GM19395 (cell line): Measurements from ENCODE around the gene TAF4.

Source experiments
- ATAC-seq: cut with Tn5 transposase; IDR thresholded peaks from one replicate; pipeline ENCODE4 v1.9.1; 2021; ENCODE audit warnings: mild to moderate bottlenecking, moderate library complexity; ENCODE audit not compliant: unreplicated experiment

TAF4 gene

DNA sequence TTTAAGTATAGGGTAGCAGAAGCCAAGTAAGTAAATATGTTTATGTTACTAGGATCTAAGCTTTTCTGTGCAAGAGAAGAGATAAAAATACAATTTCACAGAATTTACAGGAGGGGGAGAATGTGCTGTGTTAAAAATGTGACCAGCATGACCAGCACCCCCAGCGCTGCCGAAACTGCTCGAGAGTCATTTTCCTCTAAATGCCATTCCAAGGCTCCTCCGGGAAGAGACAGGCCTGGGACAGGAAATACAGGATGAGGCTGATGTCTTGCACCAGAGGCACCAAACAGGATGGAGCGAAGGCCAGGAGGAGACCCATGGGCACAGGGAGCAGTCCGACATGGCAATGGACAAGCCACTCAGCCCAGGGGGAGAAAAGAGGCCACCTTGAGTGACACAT, 21.1 kb downstream of the TAF4 start:
- no peak for ATAC-seq

DNA sequence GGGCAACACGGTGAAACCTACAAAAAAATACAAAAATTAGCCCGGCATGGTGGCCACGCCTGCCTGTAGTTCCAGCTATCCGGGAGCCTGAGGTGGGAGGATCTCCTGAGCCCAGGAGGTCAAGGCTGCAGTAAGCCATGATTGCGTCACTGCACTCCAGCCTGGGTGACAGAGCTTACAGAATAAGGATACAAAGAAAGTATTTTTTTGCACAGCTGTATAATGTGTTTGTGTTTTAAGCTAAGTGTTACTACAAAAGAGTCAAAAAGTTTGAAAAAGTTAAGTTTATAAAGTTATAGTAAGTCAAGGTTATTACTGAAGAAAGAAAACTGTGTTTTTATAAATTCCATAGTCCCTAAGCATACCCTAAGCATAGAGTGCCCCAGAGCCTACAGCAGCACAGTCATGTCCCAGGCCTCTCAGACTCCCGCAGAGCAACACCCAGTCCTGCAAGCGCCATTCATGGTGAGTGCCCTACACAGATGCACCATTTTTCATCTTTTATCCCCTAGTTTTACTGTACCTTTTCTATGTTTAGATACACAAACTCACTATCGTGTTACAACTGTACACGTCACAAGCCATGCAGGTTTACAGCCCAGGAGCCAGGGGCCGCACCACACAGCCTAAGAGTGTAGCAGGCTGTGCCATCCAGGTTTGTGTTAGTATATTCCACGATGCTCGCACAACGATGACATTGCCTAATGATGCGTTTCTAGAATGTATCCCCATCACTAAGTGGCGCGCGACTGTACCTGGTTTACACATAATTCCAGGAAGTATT, 22.4 kb downstream of the TAF4 start:
- no peak for ATAC-seq

DNA sequence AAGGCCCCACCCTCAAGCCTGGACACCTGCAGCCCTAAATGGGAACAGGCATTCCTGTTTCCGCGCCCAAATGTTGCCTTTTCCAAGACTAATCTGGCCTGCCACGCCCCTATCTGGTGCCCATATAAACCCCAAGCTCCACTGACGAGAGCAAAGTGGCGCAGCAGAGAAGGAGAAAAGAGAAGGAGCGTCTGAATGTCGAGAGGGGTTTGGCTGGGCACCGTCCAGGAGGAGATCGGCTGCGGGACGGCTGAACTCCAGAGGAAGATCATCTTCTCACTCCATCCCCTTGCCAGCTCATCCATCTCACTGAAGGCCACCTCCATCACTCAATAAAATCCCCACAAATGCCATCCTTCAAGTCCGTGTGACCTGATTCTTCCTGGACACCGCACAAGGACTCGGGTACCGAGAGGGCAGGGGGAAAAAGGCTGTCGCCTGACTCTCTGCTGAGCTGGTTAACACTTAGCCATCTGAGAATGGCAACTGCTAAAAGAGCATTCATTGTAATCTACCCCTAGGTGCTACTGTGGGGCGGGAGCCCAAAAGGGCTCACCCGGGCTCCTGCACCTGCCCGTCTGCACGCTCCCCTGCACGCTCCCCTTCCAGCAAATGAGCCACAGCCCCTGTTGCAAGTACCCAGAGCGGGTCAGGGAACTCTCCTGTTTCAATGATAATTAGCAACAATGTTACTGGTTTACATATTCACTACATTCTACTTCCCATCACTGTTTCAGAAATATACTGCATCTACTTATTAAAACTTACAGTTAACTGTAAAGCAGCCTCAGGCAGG, 23.5 kb downstream of the TAF4 start:
- no peak for ATAC-seq

DNA sequence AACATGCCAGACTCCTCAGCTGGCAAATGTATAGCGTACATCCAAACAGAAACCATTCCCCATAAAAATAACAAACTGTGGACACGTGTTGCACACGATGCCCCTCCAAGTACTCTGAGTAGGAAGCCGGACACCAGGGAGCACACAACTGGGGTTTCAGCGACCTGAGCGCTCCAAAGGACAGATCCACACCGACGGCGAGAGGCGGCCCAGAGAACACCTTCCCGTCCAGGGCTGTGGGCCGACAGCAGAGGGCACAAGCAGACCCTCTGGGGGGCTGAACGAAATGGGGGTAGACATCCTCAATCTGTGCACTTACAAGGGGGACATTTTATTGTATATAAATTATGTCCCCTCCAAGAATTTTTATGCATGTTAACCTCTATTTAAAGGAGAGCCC, 24.7 kb downstream of the TAF4 start:
- no peak for ATAC-seq

DNA sequence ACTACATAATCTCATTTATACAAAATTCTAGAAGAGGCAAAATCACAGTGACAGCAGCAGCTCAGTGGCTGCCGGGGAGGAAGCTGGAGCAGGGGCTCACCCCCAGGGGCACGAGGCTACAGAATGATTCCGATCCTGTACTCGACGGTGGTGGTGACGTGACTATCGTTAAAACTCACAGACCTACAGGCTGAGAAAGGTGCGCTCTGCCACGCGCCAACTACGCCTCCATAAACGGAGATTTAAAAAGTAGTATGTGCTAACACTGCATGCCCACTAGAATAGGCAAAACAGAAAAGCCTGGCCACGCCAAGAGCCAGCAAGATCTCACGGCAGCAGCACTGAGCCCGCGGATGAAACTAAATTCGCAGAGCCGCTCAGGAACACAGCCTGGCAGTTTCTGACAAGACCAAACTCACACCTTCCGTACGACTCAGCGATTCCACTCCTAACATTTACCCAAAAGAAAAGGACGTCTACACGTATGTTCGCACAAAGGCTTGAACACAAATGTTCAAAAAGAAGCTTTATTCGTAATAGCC, 25.2 kb downstream of the TAF4 start:
- ATAC-seq: no peak

DNA sequence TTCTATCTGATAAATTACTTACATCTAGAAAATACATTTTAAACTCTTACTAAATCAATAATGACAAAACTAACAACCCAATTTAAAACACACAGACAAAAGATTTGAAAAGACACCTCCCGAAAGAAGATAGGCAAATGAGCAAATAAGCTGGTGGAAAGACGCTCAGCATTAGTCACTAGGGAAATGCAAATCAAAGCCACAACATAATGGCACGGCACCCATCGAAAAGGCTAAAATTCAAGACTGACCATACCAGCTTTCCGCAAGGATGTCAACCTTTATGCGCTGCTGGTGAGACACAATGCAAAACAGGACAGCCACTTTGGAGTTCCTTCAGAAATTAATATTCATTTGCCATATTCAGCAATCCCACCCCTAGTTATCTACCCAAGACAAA, 25.9 kb downstream of the TAF4 start:
- ATAC-seq: no peak

DNA sequence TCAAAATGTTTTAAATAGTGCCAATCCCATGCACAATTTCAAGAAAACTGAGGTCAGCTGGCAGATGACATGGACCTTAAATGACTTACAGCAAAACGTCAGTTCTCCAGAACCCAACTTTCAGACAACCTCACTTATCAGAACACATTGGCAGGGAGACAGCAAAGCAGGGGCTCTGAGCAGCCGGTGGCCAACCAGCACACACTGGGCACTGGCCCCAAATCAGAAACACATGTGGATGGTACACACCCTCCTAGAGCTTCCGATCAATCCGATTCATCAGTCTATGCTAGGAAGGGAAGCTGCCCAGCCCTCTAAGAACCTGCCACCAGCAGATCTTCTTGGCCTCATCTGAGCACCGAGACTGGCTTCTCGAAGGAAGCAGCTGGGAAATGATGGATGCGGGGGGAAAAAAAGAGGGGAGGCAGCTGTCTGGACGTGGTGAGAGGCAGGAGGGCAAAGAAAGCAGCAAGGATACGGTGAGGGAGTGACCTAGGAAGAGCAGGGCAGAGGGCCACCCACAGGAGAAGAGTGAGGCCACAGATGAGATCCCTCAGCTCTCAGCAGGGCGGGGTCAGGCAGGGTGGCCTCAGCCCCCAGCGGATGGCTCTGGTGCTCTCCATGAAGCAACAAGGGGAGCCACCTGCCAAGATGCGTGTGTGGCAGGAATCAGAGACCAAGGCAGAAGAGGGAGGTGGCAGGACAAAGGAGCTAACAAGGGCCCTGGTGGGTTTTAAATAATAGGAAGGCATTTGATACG, 32.9 kb downstream of the TAF4 start:
- ATAC-seq: no peak

DNA sequence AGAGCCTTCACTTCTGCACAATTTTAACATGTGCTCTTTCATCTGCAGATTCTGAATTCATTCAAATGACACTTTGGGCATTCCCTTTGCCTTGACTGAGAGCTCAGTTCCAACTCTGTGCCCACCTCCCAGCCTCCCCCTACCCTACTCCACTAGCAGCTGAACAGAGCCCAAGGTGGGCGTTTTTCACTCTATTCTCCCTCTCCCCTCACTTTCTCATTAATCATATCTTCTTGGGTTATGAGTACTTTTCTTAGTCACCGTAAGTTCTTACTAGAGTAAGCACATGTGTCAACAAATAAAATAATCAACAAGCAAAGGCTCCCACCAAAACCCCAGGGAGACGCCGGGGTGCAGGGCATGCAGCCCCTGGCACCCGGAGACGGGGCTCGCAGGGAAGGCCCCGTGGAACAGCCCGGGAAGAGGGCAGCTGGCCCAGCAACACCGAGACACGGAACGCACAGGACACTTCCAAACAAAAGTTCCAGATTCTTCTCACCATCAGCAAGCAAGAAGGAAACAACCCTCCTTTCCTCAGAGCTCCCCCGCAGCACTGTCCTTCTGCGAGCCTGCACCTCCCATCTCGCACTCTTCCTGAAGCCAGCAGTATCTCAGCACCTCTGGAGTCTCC, 34.1 kb downstream of the TAF4 start:
- ATAC-seq: no peak

DNA sequence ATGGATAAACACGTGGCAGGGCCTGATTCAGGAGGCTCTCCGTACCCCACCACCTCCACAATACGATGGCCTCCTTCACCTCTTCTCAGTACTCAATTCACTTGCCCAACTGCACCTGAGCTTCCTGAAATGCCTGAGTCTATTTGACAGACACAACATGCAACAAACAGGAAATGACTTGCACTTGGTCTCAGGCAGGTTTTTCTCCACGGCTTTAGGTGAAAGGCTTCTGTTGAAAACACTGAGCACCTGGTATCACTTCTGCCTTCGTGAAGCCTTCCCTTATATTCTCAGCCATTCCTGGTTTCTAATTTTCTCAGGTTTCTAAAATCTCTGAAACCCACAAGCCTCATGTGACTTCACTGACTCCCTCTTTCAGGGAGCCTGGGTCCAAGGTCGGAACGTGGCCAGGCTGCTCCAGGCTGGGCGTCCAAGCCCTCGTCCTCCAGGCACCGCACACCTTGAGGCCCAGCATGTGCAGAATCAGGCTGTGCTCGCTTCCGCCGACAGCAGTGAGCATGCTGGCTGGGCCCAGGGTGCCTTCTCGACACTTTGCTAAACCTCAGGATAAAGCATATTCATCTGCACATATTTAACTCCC, 34.7 kb downstream of the TAF4 start:
- ATAC-seq: peak; percentile 74

DNA sequence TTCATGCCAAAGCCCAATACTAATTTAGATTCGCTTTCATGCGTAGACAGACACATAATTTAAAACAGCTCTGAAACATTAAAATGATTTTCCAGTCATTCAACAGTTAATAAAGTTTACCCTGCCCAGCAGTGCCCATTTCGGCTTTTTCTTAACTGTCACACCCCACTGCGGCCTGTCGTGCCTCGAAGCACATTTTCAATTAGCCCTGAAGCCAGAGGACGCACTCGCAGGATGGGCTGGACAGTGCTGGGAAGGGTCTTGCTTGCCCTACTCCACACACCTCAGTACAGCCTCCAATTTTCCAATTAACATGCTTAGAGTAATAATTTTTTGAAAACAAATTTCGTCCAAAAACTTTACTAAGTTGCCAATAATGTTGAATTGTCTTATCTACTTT, 35.3 kb downstream of the TAF4 start:
- no peak for ATAC-seq

DNA sequence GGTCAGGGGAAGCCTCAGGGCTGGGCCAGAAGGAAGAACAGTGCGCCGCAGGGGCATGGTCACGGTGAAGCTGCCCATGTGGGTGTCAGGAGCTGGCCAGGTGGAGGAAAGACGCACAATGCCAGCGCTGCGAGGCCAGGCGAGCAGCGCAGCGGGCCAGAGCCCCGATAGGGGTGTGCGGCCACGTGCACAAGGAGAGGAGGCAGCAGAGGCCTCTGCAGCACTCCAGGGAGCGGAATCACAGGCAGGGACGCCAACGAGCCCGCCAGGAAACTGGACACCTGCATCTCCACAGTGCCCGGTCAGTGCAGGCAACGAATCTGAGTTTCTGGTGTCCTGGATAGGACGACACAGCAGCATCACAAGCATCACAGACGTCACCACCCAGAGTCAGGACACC, 35.7 kb downstream of the TAF4 start:
- ATAC-seq: no peak

DNA sequence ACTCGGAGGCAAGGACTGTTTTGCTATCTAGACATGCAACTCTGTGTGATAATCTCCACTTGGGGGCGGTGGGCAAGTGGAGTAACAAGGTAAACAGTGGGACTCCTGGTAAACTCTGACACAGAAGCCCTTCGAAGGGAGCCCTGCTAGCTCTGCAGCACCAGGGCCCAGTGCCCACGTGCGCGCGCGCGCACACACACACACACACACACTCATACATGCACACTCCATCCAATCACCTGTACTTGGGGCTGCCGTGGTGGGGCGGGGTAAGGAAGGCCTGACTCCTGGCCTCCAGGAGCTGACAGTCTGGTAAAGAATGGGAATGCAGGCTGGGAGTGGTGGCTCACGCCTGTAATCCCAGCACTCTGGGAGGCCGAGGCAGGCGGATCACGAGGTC, 36.4 kb downstream of the TAF4 start:
- no peak for ATAC-seq

DNA sequence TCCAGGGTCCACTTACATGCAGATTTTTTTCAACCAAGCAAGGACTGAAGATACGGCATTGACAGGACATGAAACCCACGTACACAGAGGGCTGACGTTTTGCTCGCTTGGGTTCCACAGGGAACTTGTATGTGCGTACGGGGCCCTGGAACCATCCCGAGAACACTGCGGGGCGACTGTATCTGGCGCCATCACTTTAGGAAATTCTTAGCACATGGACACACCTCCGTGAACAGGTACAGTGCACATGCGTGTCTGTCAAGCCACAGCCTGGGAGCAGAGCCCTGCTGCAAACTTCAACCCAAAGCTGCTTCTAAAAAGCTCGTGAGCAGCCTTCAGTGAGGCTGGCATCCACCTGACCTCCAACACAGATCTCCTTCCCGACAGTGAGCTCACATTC, 37.3 kb downstream of the TAF4 start:
- ATAC-seq: no peak

DNA sequence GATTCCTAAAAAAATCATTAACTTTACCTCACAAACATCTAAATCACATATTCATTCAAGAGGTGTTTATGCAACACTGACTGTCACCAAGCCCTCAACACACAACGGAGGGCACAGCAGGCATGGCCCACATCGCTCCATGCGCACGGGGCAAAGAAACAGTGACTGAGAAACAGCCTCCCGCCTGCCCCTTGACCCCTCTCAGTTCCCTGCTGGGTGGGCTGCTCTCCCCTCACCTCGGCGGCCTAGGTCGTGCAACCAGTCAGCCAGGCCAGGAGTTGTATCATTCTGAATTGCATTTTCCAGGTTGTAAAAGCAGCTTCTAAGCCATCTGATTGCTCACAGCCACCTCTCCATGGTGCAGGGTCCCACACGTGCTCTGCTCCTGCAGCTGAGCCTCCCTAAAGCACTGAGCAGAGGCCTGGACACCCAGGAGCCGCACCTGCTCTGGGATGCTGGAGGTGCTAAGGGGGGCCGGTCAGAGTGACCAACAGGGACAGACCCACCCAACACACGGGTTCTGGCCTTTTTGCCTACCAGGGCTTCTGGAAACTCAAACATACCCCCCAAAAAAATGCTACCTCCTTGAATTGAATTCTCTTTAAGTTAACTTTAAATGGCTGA, 37.9 kb downstream of the TAF4 start:
- no peak for ATAC-seq

DNA sequence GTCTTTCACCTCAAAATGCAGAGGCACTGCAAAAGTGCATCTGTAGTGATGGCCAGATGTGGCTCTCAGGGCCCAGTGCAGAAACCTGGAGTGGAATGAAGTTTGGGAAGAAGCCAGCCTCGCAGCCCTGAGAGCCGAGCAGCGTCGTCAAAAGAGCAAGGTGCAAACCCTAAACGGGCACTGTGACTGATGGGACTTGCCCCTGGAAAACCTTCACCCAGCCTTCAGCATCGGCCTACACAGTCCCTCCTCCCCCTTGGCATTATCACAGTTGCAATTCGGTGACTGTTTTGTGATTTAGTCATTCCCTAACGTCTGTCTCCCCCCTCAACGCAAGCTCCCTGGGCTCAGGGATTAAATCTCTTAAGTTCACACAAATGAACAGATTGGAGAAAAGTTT, 38.6 kb downstream of the TAF4 start:
- ATAC-seq: no peak

DNA sequence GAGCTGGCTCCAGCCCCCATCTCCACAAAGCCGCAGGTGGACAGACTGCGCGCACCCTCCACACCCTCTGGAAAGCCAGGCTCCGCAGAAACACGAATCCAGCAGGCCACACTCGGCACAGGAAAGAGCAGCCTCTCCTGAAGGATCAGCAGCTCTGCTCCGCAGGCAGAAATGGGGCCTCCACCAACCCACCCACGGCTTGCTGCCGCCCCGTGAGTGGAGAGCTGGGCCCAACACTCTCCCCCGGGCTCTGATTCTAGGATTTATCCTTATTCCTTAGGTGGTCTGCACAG, 39.2 kb downstream of the TAF4 start:
- no peak for ATAC-seq

DNA sequence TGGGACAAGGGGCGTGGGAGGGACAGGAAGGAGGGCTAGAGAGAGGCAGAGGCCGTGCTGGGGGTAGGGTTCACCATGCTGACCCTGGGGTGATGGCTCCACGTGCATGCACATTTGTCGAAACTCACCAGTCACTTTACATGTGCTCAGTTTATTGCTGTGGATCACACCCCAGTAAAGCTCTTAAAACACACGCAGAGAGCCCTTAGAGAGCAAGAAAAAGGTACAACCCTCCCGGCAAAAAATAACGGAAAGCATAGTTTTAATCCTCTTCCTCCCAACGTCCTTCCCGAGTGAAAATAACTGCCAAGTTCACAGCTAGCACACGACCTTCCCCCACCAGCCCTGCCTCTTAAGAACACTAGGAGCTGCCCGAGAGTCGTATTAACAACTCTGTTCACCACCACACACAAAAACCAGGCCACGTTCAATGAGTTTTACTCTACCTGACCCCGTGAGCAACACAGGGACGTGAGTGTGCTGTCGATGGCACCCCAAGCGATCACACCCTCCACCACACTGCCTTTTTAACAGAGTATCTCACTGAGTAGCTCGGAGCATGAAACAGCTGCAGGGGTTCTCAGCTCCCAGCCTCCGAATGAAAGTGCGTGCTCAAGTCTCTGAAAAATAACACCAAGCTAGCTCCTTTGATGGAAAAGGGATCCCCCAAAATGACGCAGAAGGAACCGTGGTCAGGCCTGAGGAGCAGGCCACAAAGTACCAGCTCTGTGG, 39.7 kb downstream of the TAF4 start:
- ATAC-seq: no peak

DNA sequence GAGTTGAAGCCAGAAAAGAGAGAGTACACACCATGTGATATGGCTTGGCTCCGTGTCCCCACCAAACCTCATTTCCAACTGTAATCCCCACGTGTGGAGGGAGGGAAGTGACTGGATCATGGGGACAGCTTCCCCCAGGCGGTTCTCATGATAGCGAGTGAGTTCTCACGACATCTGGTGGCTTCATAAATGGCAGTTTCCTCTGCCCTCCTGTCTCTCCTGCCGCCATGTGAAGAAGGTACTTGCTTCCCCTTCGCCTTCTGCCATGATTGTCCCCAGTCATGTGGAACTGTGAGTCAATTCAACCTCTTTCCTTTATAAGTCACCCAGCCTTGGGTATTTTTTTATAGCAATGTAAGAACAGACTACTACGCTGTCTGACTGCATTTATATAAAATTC, 40.3 kb downstream of the TAF4 start:
- ATAC-seq: no peak

DNA sequence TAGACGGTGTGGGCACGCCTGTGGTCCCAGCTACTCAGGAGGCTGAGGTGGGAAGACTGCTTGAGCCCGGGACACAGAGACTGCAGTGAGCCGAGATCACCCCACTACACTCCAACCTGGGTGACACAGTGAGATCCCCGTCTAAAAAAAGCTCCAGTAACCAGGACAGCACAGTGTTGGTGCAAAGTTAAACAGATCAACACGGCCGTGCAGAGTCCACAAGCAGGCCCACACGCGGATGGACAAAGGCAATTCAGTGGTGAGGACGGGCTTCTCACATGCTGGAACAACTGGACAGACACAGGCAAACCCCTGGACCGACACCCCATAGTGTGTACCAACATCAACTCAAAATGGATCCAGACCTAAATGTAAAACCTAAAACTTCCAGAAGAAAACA, 41.7 kb downstream of the TAF4 start:
- no peak for ATAC-seq
